GM12872 (cell line): ENCODE measurements around the gene ATP2B2.

Source experiments
- TF ChIP-seq, protein P1 (sequence below): IDR thresholded peaks from 3 replicates; pipeline ENCODE4 v1.5.1; 2011; ENCODE audit warnings: low read depth, mild to moderate bottlenecking, low read length, moderate library complexity; ENCODE audit not compliant: insufficient read depth

The ATP2B2 gene

DNA sequence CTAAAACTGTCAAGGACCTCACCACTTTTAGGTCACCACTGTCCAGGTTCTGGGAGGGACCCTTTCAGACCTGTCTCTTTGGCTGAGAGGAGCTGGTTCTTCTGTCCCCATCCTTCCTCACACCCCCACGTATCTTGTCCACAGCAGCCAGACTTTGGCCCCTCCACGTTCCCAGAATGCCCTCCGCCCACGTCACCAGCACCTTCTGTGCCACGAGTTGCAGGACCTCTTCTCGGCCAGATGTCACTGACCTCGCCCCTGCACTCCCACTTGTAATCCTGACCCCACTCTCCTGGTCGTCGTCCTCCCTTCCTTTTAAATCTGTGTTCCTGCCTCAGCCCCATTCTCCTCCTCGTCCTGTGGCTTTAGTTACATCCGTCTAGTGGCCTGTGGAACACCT, 161.9 kb downstream of the ATP2B2 start:
- TF ChIP-seq, protein P1, sequence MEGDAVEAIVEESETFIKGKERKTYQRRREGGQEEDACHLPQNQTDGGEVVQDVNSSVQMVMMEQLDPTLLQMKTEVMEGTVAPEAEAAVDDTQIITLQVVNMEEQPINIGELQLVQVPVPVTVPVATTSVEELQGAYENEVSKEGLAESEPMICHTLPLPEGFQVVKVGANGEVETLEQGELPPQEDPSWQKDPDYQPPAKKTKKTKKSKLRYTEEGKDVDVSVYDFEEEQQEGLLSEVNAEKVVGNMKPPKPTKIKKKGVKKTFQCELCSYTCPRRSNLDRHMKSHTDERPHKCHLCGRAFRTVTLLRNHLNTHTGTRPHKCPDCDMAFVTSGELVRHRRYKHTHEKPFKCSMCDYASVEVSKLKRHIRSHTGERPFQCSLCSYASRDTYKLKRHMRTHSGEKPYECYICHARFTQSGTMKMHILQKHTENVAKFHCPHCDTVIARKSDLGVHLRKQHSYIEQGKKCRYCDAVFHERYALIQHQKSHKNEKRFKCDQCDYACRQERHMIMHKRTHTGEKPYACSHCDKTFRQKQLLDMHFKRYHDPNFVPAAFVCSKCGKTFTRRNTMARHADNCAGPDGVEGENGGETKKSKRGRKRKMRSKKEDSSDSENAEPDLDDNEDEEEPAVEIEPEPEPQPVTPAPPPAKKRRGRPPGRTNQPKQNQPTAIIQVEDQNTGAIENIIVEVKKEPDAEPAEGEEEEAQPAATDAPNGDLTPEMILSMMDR, result no peak

DNA sequence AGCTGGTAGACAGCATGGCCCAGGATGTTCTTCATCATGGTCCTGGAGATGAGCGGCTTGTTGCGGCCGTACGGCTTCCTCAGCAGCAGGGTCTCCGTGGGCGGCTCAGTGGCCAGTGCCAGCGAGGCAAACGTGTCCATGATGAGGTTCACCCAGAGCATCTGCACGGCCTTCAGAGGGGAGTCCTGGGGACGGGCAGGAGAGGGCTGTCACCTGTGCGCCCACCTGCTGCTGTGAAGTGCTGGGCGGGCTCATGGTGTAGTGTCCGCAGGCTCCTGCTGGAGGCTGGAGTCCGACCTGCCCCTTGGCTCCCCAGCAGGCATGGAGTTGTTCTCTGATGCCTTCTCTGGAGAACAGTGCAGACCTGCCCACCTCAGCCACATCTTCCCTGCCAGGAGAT, 162.6 kb downstream of the ATP2B2 start:
- TF ChIP-seq, protein P1, result no peak

DNA sequence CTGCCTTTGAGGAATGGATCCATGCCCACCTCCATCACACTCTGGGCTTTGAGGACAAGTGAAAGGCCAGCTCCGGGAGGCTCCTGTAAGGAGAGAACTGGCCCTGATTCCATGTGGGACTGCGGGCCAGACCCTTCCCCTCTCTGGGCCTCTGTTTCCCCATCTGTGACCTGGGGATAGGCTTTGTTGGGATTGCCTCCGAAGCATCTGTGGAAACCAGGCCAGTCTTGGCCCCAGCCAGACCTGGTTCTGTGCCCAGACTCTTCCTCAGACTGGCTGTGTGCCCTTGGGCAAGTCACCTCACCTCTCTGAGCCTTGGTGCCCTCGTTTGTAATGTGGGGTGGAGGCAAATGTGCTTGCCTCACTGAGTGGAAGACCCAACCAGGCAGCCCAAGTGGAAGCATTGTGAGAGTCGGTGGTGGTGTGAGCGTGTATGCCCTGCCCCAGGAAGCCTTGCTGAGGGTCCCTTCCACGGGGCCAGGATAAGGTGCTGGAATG, 163.4 kb downstream of the ATP2B2 start:
- TF ChIP-seq, protein P1, result no peak

DNA sequence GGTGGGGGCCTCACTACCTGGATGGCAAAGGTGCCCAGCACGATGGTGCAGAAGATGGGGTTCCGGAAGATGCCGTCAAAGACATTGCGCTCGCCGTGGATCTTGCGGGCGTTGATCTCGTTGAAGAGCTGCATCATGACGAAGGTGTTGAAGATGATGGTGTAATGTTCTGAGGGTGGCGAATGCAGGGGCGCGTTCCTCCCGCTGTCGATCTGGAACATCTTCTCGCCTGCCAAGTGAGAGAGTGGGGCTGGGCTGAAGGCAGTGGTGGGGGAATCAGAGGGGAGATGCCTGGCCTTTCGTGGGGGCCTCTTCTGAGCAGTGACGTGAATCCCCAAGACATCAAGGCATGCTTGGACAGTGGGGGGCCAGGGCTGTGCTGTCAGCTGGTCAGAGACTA, 164.9 kb downstream of the ATP2B2 start:
- TF ChIP-seq, protein P1, result no peak

DNA sequence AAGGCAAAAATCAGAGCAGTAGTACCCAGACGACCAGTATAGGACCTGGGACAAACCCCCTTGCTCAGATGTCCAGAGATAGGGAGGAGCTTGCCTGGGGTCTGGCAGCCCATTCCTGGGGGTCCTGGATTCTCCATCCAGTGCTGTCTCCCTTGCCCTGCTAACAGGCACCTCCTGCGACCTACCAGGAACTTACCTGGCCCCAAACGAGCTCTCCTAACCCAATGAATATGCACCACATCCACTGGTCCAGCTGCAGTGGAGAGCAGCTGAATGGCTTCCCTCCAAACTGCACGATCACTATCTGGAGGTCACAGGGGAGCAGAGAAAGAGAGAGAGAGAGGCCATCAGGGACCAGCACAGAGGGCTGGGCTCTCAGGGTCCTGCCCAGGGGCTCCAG, 165.3 kb downstream of the ATP2B2 start:
- TF ChIP-seq, protein P1, result no peak

DNA sequence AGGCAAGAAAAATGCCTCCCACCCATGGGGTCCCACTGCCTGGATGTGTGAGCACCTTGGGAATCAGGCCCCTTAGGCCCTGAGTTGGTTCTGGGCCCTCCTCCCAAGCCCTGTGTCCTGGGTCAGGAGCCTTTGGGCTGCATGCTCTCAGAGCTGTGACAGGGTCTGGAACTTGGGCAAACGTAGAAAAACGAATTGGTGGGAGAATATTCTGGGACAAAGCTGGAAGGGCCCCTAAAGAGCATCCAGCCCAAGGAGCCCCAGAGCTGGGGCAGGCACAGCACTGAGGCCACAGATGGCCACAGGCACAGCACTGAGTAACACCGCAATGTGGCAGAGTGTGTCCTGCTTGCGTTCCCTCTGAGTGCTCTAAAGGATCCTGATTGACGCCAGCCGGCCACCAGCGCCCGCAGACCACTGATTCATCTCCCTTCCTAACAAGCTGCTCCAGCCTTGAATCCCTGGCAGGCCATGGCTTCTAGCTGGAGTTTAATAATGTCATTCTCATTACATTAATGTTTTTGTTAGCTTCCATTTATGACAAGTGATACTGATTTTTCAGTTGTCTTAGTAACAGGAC, 165.9 kb downstream of the ATP2B2 start:
- TF ChIP-seq, protein P1, result no peak

DNA sequence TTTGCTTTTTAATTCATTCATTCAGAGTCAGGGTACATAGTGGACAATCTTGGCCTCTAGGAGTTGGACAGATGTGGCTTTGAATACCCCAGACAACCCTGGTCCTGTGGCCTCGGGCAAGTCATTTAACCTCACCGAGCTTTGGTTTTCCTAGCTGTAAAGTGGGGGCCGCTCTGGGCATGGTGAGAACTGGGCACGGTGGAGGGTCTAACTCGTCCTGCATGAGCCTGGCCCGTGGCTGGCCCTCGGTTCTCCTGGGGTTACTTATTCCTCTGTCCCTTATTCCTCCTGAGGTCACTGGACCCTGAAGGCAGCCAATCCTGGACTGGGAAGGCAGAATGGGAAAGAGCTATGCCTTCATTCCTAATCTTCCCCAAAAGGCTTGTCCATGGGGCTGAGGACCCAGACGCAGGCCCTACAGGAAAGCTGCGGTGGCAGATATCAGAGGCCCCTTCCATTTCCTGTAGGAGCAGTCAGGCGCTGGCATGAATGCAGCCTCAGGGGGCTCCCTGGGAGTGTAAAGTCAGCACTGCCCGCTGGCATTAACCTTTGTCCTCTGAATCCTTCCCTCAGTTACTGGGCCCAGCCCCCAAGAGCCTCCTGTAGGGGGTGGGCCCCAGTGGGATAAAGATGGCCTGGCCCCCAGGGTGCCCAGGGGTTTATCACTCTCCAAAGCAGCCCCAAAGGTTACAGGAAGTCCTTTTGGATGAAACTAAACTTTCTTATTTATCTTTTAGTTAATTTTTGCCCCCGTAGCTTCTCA, 166.6 kb downstream of the ATP2B2 start:
- TF ChIP-seq, protein P1, result no peak
